Kidney (tissue), 14 donors: ENCODE measurements around the gene CRYBG2. TPM values are rescaled to one million over a fixed set of nuclear protein-coding genes. Genes with fewer than 3 reads are reported as not detected.

ENCODE experiments used
- DNase-seq, 5 donors: peaks; one replicate each; pipeline ENCODE4 v3.0.0-alpha.2; 2013 to 2020
- FAIRE-seq: peaks from 2 replicates; lab custom pipeline; 2012; peaks lifted over from hg19 to GRCh38; lab: Jason Lieb, UNC
- H3K27ac ChIP-seq, 2 donors: one replicate each; pipeline ENCODE4 v1.7.0; 2013; ENCODE audit warnings: low read depth in 2 of 2, low read length in 2 of 2, inconsistent platforms in 1 of 2
- H3K27me3 ChIP-seq: one replicate; pipeline ENCODE4 v1.7.1; 2013; ENCODE audit warnings: low read length, inconsistent platforms; ENCODE audit not compliant: control insufficient read depth, insufficient read depth
- H3K36me3 ChIP-seq, 3 donors: one replicate each; pipeline versions ENCODE4 v1.7.0 to v1.7.1; 2013; ENCODE audit warnings: low read length in 3 of 3, control low read depth in 1 of 3, inconsistent platforms in 1 of 3; ENCODE audit not compliant: insufficient read depth in 3 of 3, control insufficient read depth in 2 of 3
- H3K4me1 ChIP-seq, 3 donors: one replicate each; pipeline versions ENCODE4 v1.7.0 to v1.7.1; 2013; ENCODE audit warnings: low read length in 3 of 3, inconsistent platforms in 1 of 3, low read depth in 1 of 3; ENCODE audit not compliant: control insufficient read depth in 2 of 3, insufficient read depth in 2 of 3
- H3K4me3 ChIP-seq, 3 donors: one replicate each; pipeline versions ENCODE4 v1.7.0 to v1.8.1; 2013; ENCODE audit warnings: low read length in 3 of 3, control low read depth in 1 of 3, inconsistent platforms in 1 of 3
- H3K9ac ChIP-seq, 3 donors: one replicate each; pipeline versions ENCODE4 v1.7.0 to v1.7.1; 2013; ENCODE audit warnings: low read length in 3 of 3, control low read depth in 1 of 3, inconsistent platforms in 1 of 3
- H3K9me3 ChIP-seq, 3 donors: one replicate each; pipeline versions ENCODE4 v1.7.0 to v1.7.1; 2013; ENCODE audit warnings: low read length in 3 of 3, control low read depth in 1 of 3, inconsistent platforms in 1 of 3; ENCODE audit not compliant: control insufficient read depth in 2 of 3, insufficient read depth in 1 of 3
- CTCF ChIP-seq: IDR thresholded peaks from 3 replicates; pipeline ENCODE4 v1.5.1; 2012; ENCODE audit warnings: mild to moderate bottlenecking, moderate library complexity, borderline replicate concordance; ENCODE audit not compliant: insufficient read depth; ENCODE audit errors: extremely low read depth
- intact Hi-C: fragments of 100-400 bp; cut with DNase I; formaldehyde crosslinking; loops from one replicate; pipeline ENCODE4 v1.11.1; 2022
- polyA plus RNA-seq: library from polyadenylated mRNA; stranded (reverse); fragments of 350-450 nt; fragmentation: Illumina TruSeq; extraction: RNeasy Lipid Tissue Mini Kit (QIAGEN cat#74804); gene quantifications from one replicate; pipeline ENCODE4 v1.2.3, GENCODE V29; 2014; ENCODE audit warnings: low read depth, low replicate concordance; ENCODE audit not compliant: insufficient read depth
- total RNA-seq: library from RNA; stranded (reverse); fragmentation: NEBNext Ultra II Directional; extraction: Animal tissue kit (Norgen Biotek cat#: 25700); gene quantifications from one replicate; pipeline ENCODE4 v1.2.1, GENCODE V29; 2021
- donor health status: control.
- donor health status: control.
- donor health status: control.
- donor health status: control.
- donor health status: control.
- donor health status: DM: yes; HTN: yes; CAD: no.
- donor health status: Normal renal cell carcinoma (clear cell type).

Gene CRYBG2
- total and polyA plus RNA-seq, 2 donors from 2014 or later: 2.2 TPM; not detected in 1

GRCh38 chr1:26322042-26322331, 31.9 kb downstream of the CRYBG2 start:
- H3K4me1 ChIP-seq: peaks cover 0 to 3% (median 3%) of the 10 kb centered on the region in 3 donors
- no peak overlapping the region for H3K4me3 ChIP-seq
- no peaks in the 10 kb centered on the region for H3K36me3 ChIP-seq
- FAIRE-seq (no peak), DNase-seq (peak in 1 of 5 donors; percentile 61)
- H3K9me3 ChIP-seq: no peaks in the 10 kb centered on the region
- TF ChIP-seq CTCF: no peak
- no peak overlapping the region for H3K9ac ChIP-seq
- H3K27me3 ChIP-seq: no peaks in the 10 kb centered on the region
- H3K27ac ChIP-seq: no peak overlapping the region
- intact Hi-C loops: loop anchor here (5.0 kb wide), 1 partner anchor 50 kb away; no protein-coding TSS in a partner anchor

- Histone ChIP-seq H3K9me3 (no peaks in the 10 kb centered on the region), H3K4me1 (peaks cover 0 to 3% (median 3%) of the 10 kb centered on the region in 3 donors), H3K27me3 (no peaks in the 10 kb centered on the region), H3K9ac (no peak overlapping the region), H3K27ac (no peak overlapping the region), H3K4me3 (no peak overlapping the region), H3K36me3 (no peaks in the 10 kb centered on the region)
- DNase-seq (peak; percentile 88 to 94 (median 90)), FAIRE-seq (no peak)
- TF ChIP-seq CTCF: peak; percentile 90
- intact Hi-C loops: loop anchor here (5.0 kb wide), 1 partner anchor 49 kb away; no protein-coding TSS in a partner anchor
Measured at GRCh38 chr1:26321315-26322041, 32.5 kb downstream of the CRYBG2 start.

GRCh38 chr1:26320896-26321295, 33.0 kb downstream of the CRYBG2 start:
- TF ChIP-seq CTCF: no peak
- Histone ChIP-seq H3K4me1 (peaks cover 0 to 3% (median 3%) of the 10 kb centered on the region in 3 donors), H3K9ac (no peak overlapping the region), H3K27ac (no peak overlapping the region), H3K36me3 (no peaks in the 10 kb centered on the region), H3K9me3 (no peaks in the 10 kb centered on the region), H3K27me3 (no peaks in the 10 kb centered on the region), H3K4me3 (no peak overlapping the region)
- intact Hi-C loops: loop anchor here (5.0 kb wide), 1 partner anchor 49 kb away; no protein-coding TSS in a partner anchor
- DNase-seq (no peak), FAIRE-seq (no peak)
